ENCODE measurements around the gene CAMTA1.

CAMTA1 gene

DNA sequence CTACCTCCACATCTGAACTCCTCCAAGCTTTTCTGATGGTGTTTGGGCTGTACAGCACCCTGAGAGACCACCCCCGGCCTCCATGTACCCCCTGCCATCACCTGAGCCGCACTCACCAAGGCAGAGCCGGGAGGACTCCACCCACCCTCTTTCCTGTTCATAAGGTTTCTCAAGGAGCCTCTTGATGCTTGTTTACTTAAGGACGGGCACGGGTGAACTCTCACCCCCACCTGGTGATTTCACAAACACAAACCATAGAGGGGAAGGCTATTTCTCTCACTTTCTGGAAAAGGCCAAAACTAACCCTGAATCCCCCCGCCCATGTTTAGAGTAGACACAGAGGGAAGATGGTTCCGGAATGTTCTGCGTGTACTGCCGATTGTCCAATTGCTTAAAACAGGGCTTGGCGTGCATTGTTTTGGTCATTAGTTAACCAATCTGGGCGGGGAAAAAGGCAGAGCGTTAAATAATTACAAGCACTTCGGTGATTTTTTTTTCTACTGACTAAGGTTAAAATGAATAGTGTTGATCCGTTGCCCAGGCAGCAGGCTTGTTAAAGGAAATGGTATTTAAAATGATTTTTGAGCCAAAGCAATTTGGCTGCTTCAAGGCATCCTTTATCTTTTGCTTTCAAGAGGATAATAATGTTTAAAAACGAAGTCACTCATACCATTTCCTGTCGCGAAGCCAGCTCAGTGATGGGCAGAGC is 706.0 kb downstream of the CAMTA1 start:
- no peak for DNase-seq

DNA sequence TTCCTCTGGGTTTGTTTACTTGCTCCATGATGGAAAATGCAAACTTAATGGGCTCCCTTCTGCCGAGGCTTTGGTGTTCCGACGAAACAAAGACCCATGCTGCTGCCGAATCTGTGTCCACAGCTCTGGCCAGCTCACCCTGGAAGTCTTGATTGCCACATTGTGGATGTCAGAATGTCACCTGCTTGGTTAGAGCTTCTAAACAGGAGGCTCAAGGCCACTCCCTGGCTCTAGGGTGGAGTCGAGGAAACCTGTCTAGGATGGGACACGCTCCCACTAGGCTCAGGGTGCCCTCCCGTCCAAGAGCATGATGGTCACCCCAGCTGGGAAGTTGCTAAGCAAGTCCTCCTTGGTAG is 706.5 kb downstream of the CAMTA1 start:
- DNase-seq: no peak

DNA sequence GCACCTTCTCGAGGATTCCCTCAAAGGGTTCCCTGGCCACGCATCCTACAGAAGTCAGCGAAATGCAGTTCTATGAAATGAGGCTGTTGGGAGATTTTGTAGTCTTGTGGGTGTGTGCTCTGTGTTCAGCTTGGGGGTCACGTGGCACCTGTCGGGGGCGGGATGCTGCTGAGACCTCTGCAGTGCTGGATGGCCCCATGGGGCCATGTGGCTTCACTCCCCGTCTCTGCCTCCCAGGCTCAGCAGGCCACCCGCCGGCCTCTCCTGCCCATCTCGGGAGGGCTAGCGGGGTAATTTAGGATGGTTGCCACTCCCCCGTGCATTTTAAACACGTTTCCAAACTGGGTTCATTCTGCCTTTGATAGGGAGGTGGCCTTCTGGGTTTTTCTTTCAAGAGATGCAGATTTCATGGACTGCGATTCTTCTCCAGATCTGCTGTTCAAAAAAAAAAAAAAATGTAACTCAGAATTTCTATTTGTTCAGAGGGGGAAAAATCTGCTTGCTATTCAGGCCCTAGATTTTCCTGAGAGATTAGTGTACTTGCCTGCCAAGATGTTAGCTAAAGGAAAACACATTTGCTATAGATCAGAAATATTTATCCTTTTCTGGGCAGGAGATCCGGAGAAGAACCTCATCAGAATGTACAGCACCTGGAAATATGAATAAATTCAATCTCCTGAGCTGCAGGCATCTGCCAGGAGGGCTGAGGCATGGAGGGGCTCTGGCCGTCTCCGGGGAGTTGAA is 708.6 kb downstream of the CAMTA1 start:
- DNase-seq: no peak

DNA sequence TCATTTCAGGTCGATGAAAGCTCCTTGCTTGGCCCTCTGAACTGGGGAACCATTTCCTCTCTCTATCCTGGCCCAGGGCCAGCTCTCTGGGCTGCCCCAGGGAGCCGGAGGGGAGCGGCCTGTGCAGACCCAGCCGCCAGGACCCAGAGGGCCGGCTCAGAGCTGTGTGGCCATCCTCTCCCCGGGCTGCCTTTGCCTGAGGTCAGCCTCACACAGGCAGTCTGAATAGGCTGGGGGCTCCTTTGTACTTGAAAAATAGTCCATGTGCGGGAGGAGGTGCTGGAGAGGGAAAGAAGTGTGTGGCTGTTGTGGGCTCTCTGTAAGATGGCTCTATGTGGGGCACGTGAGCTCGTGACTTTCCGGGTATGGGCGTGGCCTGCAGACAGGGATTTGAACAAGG is 710.7 kb downstream of the CAMTA1 start:
- no peak for DNase-seq

DNA sequence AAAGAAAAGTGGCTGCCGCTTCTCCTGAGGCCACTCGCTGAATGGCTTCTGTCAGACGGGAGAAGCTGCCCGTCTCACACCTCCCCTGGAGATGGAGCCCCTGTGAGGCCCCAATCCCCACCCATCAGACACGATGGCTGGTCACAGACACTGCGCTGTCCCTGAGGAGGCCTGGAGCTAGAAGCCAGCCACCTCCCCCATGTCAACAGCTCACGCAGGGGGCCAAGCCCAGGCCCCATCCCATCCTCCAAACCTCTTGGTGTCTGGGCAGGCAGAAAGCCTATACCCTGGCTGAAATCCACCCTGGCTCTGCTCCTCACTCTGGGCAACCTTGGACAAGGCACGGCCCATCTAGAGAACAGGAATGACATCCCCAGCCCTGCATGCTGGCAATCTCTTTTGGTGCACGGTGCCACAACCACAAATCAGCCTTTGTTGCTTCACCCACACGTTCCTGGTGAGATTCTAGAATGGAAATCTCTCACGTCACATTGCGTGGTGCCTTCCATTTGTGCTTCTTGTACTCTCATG is 711.9 kb downstream of the CAMTA1 start:
- DNase-seq: no peak

DNA sequence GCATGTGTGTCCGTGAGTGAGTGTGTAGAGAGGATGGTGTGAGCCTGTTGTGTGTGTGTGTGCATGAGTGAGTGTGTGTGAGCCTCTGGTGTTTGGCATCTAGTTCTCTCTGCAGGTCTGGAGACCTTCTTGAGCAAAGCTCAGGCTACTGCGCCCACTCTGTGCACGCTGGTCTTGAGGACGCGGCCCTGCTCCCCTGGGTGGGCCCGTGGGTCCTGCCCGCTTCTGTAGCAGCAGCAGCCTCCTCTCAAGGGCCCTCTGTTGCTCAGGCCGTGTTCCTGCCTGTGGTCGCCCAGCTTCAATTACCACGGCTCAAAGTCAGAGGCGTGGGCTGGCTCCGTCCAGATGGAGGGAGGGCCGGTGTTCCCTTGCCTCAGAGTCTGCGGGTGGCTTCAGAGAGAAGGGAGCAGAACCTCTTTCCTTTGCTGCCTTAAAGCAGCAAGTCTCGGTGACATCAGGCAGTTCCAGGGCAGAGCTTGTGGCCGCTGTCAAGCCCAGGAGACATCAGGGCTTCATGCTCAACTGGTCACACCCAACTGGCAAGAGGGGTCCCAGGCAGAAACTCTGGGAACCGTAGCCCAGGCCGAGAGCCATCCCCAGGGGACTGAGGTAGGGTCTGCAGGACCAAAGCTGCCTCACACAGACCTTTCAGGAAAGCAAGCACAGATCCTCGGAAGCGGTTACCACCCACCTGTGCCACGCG is 715.3 kb downstream of the CAMTA1 start:
- DNase-seq: no peak

DNA sequence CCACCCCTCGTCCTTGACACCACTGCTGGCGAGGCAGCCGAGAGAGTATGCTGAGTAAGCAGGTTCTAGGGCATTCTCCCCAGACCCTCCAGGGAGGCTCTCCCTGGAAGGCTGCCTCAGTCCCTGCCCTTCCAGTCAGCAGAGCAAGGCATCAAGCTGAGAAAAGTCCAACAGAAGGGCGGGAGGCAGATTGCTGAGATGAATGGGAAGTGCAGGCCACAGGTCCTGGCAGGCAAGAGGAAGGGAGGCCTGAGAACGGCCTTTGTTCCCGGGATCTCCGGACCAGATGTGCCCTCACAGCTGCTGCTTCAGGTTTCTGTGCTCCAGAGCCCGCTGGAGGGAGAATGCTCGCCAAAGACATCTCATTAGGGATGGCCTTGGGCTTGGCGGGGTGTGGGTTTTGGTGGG is 715.8 kb downstream of the CAMTA1 start:
- no peak for DNase-seq

DNA sequence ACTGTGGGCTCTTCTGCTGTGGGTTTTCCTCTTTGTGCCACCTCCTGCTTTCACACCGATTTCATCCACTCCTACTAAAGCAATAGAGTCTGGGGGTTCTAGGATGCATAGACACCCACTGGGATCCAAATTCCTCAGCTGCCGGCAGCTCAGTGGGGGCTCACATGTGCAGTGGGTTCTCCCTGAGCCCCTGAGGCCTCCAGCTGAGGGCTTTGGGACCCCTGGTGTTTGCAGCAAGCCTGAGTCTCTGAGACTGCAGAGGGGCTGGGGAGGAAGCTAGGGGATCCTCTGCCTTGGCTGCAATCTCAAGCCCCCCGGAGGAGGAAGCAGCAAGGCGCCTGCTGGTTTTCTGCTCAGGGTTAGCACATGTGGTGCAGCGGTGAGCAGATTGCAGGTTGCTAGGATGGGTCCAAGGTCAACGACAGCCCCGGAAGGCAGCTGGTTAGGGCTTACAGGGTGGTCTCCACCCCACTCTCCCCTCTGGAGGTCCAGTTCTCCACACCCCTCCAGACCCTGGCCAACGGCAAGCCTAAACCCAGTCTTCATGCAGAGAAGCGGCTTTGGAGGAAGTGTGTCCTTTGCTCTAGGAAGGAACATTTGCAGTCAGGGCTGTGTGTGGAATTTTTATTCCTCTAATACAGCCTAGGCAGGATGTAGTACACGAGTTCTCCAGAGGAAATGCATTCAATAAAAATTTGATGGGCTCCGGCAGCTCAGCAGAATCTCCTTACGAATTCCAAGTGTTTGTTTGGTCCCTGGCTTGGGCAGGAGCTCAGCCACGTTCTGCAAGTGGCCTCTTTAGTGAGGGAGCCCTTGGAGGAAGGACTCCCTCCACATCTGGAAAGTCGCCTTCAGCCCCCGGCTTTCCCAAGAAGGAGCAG is 716.7 kb downstream of the CAMTA1 start:
- DNase-seq: no peak

DNA sequence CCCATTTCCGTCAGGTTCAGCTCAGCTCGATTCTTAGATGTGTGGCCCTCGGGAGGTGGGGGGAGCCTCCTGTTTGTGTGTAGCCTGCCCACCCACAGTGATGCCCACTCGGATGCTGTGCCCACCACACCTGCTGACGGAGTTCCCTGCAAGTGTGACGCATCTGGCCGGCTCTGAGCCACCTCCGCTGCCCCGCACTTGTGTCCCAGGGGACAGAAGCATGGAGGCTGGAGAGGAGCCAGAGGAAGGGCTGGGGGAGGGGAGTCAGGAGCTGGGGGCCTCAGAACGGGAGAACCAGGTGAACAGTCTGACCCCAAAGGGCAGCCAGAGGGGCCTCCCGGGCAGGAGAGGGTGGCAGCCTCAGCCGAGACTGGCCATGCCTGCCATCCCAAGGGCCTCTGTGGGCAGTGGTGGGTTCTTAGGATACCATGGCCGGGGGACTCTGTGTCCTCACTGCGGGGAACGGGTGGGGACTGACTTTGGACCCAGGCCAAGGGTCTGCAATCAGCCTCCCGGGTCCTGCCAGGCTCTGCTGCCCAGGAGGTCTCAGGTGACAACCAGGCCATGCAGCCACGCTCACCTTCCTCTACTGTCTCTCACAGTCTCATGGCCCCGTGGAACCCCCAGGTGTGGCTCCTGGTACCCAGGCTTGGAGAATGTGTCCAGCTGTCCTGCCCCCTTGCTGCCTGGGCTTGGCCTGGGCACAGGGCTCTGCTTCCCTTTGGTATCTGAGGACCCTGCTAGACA is 718.6 kb downstream of the CAMTA1 start:
- no peak for DNase-seq

DNA sequence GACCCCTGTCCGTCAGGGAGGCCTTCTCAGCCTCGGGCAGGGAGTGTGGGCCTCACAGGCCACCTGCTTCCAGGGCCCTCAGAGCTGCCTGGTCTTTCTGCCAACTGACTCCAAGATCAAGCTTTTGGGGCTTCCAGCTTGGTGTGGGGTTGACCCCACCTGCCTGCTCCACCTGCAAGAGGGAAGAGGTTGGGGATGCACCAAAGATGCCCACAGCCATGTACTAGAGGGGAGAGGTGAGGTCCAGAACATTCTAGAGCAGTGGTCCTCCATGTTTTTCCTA is 719.1 kb downstream of the CAMTA1 start:
- DNase-seq: no peak

DNA sequence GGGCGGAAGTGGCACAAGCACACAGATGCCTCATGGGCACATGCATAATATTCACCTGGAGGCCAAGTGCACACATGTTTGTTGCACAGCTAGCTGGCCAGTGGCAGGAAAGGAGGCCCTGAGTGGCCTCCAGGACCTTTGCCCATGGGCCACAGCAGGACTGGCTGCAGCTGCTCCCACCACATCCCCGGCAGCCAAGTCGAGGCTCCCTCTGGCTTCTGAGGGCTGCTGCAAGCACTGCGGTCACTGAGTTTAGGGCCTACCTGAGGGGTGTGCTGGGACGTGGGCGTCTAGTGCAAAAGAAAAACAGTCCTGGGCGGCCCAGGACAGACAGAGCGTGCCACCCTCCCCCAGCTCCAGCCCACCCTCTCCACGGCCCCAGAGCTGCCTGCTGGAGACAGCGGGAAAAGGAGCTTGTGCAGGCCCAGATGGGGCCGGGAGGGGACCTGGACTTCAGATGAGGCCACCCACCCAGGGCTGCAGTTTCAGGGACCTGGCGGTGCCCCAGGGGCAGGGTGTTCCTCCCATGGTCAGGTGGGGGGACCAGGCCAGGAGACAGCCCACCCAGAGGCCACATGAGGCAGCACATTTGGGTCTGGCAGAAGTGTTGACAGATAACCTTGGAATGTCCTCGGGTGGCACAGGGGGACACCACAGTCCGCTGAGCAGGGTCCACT is 720.0 kb downstream of the CAMTA1 start:
- DNase-seq: no peak

DNA sequence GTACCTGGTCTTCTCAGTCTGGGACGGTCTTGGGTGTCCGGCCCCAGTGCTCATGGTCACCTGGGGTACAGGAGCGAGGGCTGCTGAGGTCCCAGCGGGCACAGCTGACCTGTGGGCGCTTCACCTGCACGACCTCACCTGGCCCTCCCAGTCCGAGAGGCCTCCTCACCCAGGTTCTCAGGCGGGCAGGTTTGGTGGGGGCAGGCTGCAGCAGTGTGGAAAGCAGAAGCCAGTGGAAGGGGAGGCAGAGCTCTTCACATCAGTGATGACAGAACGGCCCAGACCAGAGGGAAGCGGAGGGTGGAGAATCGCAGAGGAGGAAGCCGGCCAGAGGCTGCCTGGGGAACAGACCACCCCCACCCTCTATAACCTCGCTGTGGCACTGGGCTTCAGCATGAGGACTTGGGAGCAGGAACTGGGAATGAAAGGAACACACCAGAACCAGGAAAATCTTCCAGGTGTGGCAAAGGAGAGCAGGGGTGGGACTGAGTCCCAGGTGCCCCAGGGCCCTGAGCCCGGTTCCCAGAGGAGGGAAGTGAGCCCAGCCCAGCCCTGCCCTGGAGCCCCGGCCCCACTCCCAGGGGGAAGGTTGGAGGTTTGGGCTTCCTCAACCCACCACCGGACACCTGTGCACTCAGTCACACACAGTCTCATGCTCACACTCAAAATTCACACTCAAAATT is 720.7 kb downstream of the CAMTA1 start:
- no peak for DNase-seq

DNA sequence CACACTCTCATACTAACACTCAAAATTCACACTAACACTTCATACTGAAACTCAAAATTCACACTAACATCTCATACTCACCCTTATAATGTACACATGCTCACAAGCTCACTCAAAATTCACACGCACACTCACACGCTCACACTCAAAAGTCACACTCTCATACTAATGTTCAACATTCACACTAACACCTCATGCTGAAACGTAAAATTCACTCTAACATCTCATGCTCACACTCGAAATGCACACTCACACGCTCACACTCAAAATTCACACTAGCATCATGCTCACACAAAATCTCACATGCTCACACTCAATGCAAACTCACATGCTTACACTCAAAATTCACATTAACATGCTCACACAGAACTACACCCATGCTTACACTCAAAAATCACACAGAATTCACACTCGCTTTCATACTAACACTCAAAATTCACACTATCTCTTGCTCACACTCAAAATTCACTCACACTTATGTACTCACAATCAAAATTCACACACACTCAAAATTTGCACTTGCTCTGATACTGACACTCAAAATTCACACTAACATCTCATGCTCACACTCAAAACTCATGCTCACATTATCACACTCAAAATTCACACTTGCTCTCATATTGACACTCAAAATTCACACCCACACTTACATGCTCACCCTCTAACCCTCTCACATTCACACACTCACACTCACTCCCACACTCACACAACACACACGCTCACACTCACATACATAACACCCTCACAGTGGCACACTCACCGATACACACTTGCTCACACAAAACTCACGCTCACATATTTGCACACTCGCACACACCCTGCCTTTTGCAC is 721.4 kb downstream of the CAMTA1 start:
- DNase-seq: no peak

DNA sequence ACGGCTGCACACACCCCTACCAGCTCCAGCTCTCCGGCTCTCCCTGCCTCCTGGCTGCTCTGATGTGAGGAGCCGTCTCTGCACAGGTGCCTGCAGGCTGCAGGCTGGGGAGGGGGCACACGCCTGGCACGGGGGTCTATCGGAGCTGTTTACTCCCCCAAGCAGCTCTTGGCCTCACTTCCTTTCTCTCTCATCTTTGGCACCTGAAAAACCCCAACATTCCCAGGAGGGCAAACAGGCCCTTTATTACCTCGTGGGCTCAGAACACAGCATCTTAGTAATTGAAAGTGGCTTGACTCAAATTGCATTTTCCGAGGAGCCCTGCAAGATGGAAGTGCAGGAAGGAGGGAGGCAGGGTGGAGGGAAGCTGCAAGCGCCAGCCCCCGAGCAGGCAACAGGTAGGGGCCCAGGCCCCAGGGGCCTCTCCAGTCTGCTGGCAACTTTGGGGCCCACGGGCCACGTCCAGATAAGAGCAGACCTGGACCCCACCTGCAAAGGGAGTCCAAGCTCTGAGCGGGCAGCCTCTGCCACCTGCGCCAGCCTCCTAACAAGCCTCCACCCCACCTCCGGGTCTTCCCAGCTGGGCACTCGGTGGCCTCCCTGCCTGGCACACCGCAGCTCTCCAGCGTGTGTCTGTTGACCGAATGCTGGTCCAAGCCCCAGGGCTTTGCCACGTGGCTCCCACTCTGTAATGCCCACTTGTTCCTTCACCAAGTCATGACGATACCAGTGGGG is 722.2 kb downstream of the CAMTA1 start:
- DNase-seq: no peak

DNA sequence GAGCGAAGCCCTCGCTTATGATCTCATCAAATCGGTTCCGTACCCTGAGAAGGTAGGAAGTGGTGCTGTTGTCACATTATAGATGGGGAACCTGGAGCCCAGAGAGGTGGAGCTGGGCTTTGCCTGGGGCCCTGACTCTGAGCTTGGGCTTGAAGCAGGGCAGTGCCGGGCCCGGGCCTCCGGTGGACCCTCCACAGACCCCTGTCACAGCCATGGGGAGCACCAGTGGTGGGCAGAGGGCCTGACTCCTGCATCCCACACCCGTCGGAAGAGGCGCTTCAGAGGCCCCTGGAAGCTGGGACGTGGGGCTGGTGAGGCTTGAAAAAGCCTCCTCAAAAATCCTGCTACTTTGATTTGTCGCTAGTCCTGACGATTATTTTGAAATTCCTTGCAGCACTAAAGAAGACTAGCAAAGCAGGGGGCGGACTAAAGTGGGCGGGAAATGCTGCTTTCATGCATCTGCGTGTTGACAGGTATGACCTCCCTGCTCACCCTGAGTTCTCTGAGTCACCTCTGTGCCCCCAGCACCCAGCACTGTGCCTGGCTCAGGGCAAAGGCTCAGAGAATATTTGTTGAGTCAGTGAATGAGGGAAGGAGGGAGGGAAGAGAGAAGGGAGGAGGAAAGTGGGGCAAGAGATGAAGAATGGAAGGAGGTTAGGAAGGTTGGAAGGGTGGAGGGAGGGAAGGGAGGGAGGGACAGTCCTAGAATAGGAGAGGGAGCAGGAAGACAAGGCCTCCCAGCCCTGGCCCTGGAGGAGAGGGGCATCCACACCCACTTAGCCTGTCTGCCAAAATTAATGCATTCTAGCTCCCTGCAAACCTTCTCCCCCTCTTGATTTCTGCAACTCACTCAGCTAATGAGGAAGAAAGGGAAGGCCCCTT is 723.0 kb downstream of the CAMTA1 start:
- no peak for DNase-seq

DNA sequence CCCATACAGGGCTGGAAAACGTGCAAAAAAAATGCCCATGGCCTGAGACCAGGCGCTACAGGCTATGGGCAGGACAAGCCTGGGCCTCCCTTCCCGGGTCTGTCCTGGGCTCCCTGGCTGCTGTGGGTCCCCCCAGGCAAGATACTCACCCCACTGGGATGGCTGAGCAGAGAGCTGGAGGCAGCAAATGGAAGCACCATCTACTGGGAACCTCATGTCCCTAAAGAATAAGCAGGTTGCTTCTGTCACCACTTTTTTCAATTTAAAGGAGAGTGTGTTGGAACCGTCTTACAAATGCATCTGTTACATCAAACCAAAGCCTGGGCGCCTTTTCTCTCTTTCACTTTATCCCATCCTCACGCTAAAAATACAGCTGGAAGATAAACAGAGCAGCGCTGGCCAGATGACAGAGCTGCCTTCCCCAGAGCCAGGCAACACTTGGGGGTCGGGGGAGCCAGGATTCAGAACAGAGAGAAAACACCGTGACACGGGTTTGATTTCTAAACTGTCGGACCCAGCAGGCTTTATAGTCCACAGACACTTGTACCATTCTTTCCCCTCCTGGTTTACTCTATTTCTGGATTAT is 723.8 kb downstream of the CAMTA1 start:
- no peak for DNase-seq

DNA sequence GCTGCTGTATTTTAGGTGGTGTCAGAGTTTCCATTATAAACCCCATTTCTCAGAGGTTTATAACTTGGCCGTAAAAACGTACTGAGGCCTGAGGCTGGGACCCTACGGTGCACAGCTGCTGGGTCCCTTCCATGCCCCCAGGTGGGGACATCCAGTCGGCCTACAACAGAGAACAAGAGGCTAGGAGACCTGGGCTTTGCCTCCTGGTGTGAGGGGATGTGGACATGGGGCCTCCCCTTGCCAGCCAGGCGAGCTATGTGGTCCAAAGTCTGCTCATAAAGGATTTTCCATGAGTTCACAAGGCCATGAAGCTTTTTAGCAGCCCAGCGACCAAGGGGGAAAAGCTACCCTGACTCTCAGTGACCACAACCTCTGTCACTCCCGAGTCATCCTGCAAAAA is 724.3 kb downstream of the CAMTA1 start:
- DNase-seq: no peak

DNA sequence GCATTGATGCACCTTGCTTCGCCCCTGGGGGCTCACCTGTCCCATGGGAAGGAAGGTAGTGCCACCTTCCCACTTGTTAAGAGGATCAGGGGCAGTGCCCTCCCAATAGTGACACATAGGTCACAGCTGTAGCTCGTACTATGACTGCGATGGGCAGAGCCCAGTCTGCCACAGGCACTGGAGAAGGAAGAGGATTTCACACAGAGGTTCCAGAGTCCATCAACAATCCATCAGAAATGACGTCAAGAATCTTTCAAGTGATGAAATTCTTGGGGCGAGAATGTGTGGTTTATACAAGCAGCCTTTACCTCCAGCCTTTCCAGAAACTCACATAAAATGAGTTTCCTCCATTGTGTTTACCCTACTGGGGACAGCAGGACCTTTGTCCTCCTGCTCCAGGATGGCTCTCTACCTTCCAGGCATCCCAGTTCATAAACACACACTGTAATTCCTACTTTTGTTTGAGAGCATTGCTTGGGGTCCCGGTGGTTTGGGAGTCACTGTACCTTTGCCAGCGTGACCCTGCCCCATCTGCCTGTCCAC is 725.2 kb downstream of the CAMTA1 start:
- no peak for DNase-seq
